Measurements from ENCODE around the gene RBM39.

RBM39 gene

GRCh38 chr20:35665949-35666288, 76.1 kb downstream of the RBM39 start:
- DNase-seq: no peak

GRCh38 chr20:35664466-35665206, 77.4 kb downstream of the RBM39 start, which contains the start of the genes CPNE1 and RBM12:
CPNE1 (minus strand) TSS chr20:35664900; CDS start chr20:35632923, 31,977 bp downstream.
RBM12 (minus strand) TSS chr20:35664900; CDS start chr20:35655322, 9,578 bp downstream.
- peak; percentile 86 to 92 for DNase-seq

- DNase-seq: peak; percentile 37 to 62
Measured at GRCh38 chr20:35663516-35664465, 78.3 kb downstream of the RBM39 start.

- DNase-seq: no peak
Measured at GRCh38 chr20:35662551-35662950, 79.5 kb downstream of the RBM39 start.

GRCh38 chr20:35661908-35662307, 80.2 kb downstream of the RBM39 start:
- no peak for DNase-seq

GRCh38 chr20:35661053-35661452, 81.0 kb downstream of the RBM39 start:
- no peak for DNase-seq

GRCh38 chr20:35660122-35660937, 81.7 kb downstream of the RBM39 start:
- DNase-seq: no peak

GRCh38 chr20:35657271-35657670, 84.8 kb downstream of the RBM39 start:
- no peak for DNase-seq

- no peak for DNase-seq
Measured at GRCh38 chr20:35654415-35654814, 87.6 kb downstream of the RBM39 start.

GRCh38 chr20:35653893-35654292, 88.2 kb downstream of the RBM39 start:
- DNase-seq: no peak

Measured in stimulated activated CD4-positive, alpha-beta T cell treated with anti-CD3 and anti-CD28 coated beads, Interleukin-4, amount 100 ng/mL, for 4 hours (primary cell).